Glutamatergic neuron (in vitro differentiated cells): ENCODE results near the gene EEFSEC. TPM values are rescaled to one million over a fixed set of nuclear protein-coding genes. Genes with fewer than 3 reads are reported as not detected.

ENCODE experiments used
- DNase-seq: peaks from one replicate; pipeline ENCODE4 v3.0.0; 2022
- H3K27ac Mint-ChIP-seq: one replicate; pipeline ENCODE4 v1.8.0; 2020; ENCODE audit warnings: mild to moderate bottlenecking, mixed read lengths, inconsistent platforms; ENCODE audit not compliant: unreplicated experiment
- H3K27me3 Mint-ChIP-seq: one replicate; pipeline ENCODE4 v1.8.0; 2020; ENCODE audit warnings: mild to moderate bottlenecking, moderate library complexity, mixed read lengths, inconsistent platforms; ENCODE audit not compliant: unreplicated experiment
- H3K36me3 Mint-ChIP-seq: one replicate; pipeline ENCODE4 v1.8.0; 2020; ENCODE audit warnings: mild to moderate bottlenecking, mixed read lengths, inconsistent platforms; ENCODE audit not compliant: unreplicated experiment
- H3K4me1 Mint-ChIP-seq: one replicate; pipeline ENCODE4 v1.8.0; 2020; ENCODE audit warnings: mild to moderate bottlenecking, low read depth, mixed read lengths, inconsistent platforms; ENCODE audit not compliant: unreplicated experiment
- H3K4me3 Mint-ChIP-seq: one replicate; pipeline ENCODE4 v1.8.0; 2020; ENCODE audit warnings: mild to moderate bottlenecking, mixed read lengths, inconsistent platforms; ENCODE audit not compliant: unreplicated experiment
- H3K9me3 Mint-ChIP-seq: one replicate; pipeline ENCODE4 v1.8.0; 2020; ENCODE audit warnings: mild to moderate bottlenecking, moderate library complexity, mixed read lengths, inconsistent platforms; ENCODE audit not compliant: unreplicated experiment
- total RNA-seq: library from RNA; stranded (reverse); fragmentation: NEBNext Ultra II Directional; extraction: Animal tissue kit (Norgen Biotek cat#: 25700); gene quantifications from one replicate; pipeline ENCODE4 v1.2.1, GENCODE V29; 2021; ENCODE audit not compliant: unreplicated experiment
- TF ChIP-seq, protein P1 (sequence below): fragments of 200-600 bp; sonication (generic); IDR thresholded peaks from one replicate; pipeline ENCODE4 v1.5.0; 2021; ENCODE audit not compliant: partially characterized antibody, unreplicated experiment

The EEFSEC gene
- total RNA-seq, 1 donor from 2014 or later, result 8.3 TPM

- H3K9me3 Mint-ChIP-seq, result peaks cover 15% of the 10 kb centered on the region
- TF ChIP-seq, protein P1, sequence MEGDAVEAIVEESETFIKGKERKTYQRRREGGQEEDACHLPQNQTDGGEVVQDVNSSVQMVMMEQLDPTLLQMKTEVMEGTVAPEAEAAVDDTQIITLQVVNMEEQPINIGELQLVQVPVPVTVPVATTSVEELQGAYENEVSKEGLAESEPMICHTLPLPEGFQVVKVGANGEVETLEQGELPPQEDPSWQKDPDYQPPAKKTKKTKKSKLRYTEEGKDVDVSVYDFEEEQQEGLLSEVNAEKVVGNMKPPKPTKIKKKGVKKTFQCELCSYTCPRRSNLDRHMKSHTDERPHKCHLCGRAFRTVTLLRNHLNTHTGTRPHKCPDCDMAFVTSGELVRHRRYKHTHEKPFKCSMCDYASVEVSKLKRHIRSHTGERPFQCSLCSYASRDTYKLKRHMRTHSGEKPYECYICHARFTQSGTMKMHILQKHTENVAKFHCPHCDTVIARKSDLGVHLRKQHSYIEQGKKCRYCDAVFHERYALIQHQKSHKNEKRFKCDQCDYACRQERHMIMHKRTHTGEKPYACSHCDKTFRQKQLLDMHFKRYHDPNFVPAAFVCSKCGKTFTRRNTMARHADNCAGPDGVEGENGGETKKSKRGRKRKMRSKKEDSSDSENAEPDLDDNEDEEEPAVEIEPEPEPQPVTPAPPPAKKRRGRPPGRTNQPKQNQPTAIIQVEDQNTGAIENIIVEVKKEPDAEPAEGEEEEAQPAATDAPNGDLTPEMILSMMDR, result no peak
- peaks cover 7% of the 10 kb centered on the region for H3K4me1 Mint-ChIP-seq
- DNase-seq, result no peak
- peaks cover 9% of the 10 kb centered on the region for H3K36me3 Mint-ChIP-seq
- H3K27me3 Mint-ChIP-seq, result peaks cover 29% of the 10 kb centered on the region
- no peak overlapping the region for H3K4me3 Mint-ChIP-seq
- H3K27ac Mint-ChIP-seq, result no peak overlapping the region
Measured at GRCh38 chr3:128415200-128415772, 262.0 kb downstream of the EEFSEC start.

GRCh38 chr3:128415773-128416577 is 262.7 kb downstream of the EEFSEC start:
- Mint-ChIP-seq H3K36me3 (peaks cover 9% of the 10 kb centered on the region), H3K27me3 (peaks cover 29% of the 10 kb centered on the region), H3K9me3 (peaks cover 15% of the 10 kb centered on the region), H3K27ac (no peak overlapping the region), H3K4me1 (peaks cover 7% of the 10 kb centered on the region), H3K4me3 (no peak overlapping the region)
- TF ChIP-seq, protein P1, result no peak
- no peak for DNase-seq

GRCh38 chr3:128416578-128417211 is 263.4 kb downstream of the EEFSEC start:
- H3K27ac Mint-ChIP-seq, result no peak overlapping the region
- DNase-seq, result no peak
- no peak overlapping the region for H3K4me3 Mint-ChIP-seq
- H3K27me3 Mint-ChIP-seq, result peaks cover 29% of the 10 kb centered on the region
- H3K36me3 Mint-ChIP-seq, result peaks cover 9% of the 10 kb centered on the region
- TF ChIP-seq, protein P1, result no peak
- peaks cover 15% of the 10 kb centered on the region for H3K9me3 Mint-ChIP-seq
- H3K4me1 Mint-ChIP-seq, result peaks cover 7% of the 10 kb centered on the region

DNA sequence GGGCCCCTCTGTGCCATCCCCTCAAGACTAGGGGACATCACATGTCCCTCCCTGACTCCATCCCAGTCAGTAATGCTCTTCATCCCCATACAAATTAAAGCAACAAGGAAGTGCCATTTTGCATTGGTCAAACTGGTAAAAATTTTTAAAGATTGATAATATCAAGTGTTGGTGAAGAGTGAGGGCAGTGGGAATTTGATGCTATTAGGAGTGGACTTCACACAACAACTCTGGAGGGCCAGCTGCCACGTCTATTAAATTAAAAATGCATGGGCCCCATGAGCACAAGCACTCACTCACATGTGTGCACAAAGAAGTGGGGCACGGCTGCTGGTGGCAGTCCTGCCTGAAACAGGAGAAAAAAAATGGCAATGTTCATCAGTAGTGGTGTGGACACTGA is 265.6 kb downstream of the EEFSEC start:
- peaks cover 22% of the 10 kb centered on the region for H3K27me3 Mint-ChIP-seq
- H3K27ac Mint-ChIP-seq, result peak overlapping the region; percentile 66
- H3K4me3 Mint-ChIP-seq, result no peak overlapping the region
- H3K9me3 Mint-ChIP-seq, result peaks cover 12% of the 10 kb centered on the region
- H3K4me1 Mint-ChIP-seq, result peaks cover 5% of the 10 kb centered on the region
- TF ChIP-seq, protein P1, result no peak
- no peak for DNase-seq
- peaks cover 9% of the 10 kb centered on the region for H3K36me3 Mint-ChIP-seq
